NCI-H446 (cell line): ENCODE measurements around the gene VASH2.
"Not testable (repeated sequence)": the region's sequence is repeated elsewhere in the genome, so short reads cannot be mapped to it uniquely, and the experiment has no call there.

Source experiments
- DNase-seq, 2 experiments: peaks; one replicate each; lab custom pipeline; 2025; lab: John Stamatoyannopoulos, UW

Gene VASH2

GRCh38 chr1:212950243-212951125 lies at the start of gene VASH2:
Gene VASH2, plus strand, starts transcription at chr1:212950541. Its CDS starts 1,002 bp downstream, at chr1:212951543.
- DNase-seq, result peak; percentile 80 to 93

GRCh38 chr1:212901290-212901689 lies 49.1 kb upstream of the VASH2 start:
- DNase-seq, result no peak

- DNase-seq, result no peak
Measured at GRCh38 chr1:212902054-212902453, 48.3 kb upstream of the VASH2 start.

- DNase-seq, result no peak
Measured at GRCh38 chr1:212903664-212904063, 46.7 kb upstream of the VASH2 start.

GRCh38 chr1:212908071-212908470 lies 42.3 kb upstream of the VASH2 start:
- not testable (repeated sequence) for DNase-seq

GRCh38 chr1:212908971-212909370 lies 41.4 kb upstream of the VASH2 start:
- DNase-seq, result no peak

- DNase-seq, result no peak
Measured at GRCh38 chr1:212909652-212910063, 40.7 kb upstream of the VASH2 start.

- DNase-seq, result not testable (repeated sequence)
Measured at GRCh38 chr1:212910213-212910612, 40.1 kb upstream of the VASH2 start.

GRCh38 chr1:212913638-212914037 lies 36.7 kb upstream of the VASH2 start:
- DNase-seq, result not testable (repeated sequence)

- DNase-seq, result not testable (repeated sequence)
Measured at GRCh38 chr1:212914110-212914509, 36.2 kb upstream of the VASH2 start.

GRCh38 chr1:212914789-212915188 lies 35.6 kb upstream of the VASH2 start:
- no peak for DNase-seq

GRCh38 chr1:212915245-212916091 lies 34.9 kb upstream of the VASH2 start:
- peak; percentile 72 to 90 for DNase-seq

- DNase-seq, result no peak
Measured at GRCh38 chr1:212916481-212917133, 33.7 kb upstream of the VASH2 start.

- DNase-seq, result no peak
Measured at GRCh38 chr1:212917134-212917485, 33.2 kb upstream of the VASH2 start.

- no peak for DNase-seq
Measured at GRCh38 chr1:212917858-212918257, 32.5 kb upstream of the VASH2 start.

GRCh38 chr1:212918824-212919223 lies 31.5 kb upstream of the VASH2 start:
- peak in 1 of 2 experiments; percentile 30 for DNase-seq

GRCh38 chr1:212920246-212920645 lies 30.1 kb upstream of the VASH2 start:
- no peak for DNase-seq

GRCh38 chr1:212920896-212921295 lies 29.4 kb upstream of the VASH2 start:
- DNase-seq, result no peak

GRCh38 chr1:212922016-212922415 lies 28.3 kb upstream of the VASH2 start:
- no peak for DNase-seq

GRCh38 chr1:212926372-212926771 lies 24.0 kb upstream of the VASH2 start:
- no peak for DNase-seq

- DNase-seq, result no peak
Measured at GRCh38 chr1:212928323-212929291, 21.7 kb upstream of the VASH2 start.
